ENCODE data around the gene RASL10A.

GRCh38 chr22:29265929-29266328, 49.6 kb downstream of the RASL10A start:
- TF ChIP-seq CTCF (IDR thresholded peaks at IDR 0.05; ENCODE audit: low read depth, low read length) (no peak), POLR2A (IDR thresholded peaks at IDR 0.05; ENCODE audit: extremely low read depth, insufficient read length) (no peak), MAX (IDR thresholded peaks at IDR 0.05; ENCODE audit: low read depth, low read length) (no peak), MYC (IDR thresholded peaks at IDR 0.05; ENCODE audit: low read depth, low read length) (no peak)
